BE2C (cell line): Measurements from ENCODE around the gene C1QTNF4.
"Not testable (repeated sequence)": the region's sequence is repeated elsewhere in the genome, so short reads cannot be mapped to it uniquely, and the experiment has no call there.

Experiments
- DNase-seq: peaks from one replicate; pipeline ENCODE4 v3.0.0-alpha.2; 2020
- H3K27me3 ChIP-seq: fragments of 250-450 bp; sonication (Bioruptor Pico); 2 replicates; pipeline ENCODE4 v1.5.1; 2020; ENCODE audit warnings: mild to moderate bottlenecking
- H3K36me3 ChIP-seq: fragments of 250-450 bp; sonication (Bioruptor Pico); 2 replicates; pipeline ENCODE4 v1.5.1; 2020; ENCODE audit warnings: mild to moderate bottlenecking
- H3K4me1 ChIP-seq: fragments of 250-450 bp; sonication (Bioruptor Pico); 2 replicates; pipeline ENCODE4 v1.5.1; 2020
- H3K4me3 ChIP-seq: 2 replicates; pipeline ENCODE4 v1.5.1; 2011; ENCODE audit warnings: low read depth, low read length
- H3K9me3 ChIP-seq: fragments of 250-450 bp; sonication (Bioruptor Pico); 2 replicates; pipeline ENCODE4 v1.5.1; 2020
- TF ChIP-seq, protein P1 (sequence below): IDR thresholded peaks from 2 replicates; pipeline ENCODE4 v1.5.1; 2012; ENCODE audit warnings: mild to moderate bottlenecking, low read depth, low read length

The C1QTNF4 gene

DNA sequence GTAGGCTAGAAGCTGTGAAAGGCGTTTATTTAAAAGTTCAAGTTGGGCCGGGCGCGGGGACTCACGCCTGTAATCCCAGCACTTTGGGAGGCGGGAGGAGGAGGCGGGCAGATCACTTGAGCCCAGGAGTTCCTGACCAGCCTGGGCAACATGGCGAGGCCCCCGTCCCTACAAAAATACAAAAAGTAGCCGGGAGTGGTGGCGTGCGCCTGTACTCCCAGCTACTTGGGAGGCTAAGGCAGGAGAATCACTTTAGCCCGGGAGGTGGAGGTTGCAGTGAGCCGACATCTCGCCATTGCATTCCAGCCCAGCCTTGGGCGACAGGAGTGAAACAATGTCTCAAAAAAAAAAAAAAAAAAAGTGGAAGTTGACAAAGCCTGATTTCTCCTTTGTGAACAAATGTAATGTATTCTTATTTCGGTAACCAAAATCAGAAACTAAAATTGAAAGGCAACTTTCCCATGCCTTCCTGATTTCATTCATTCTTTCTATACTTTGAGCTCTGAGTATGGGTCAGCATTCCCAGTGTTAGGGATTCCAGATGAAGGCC, 28.0 kb downstream of the C1QTNF4 start:
- TF ChIP-seq, protein P1, sequence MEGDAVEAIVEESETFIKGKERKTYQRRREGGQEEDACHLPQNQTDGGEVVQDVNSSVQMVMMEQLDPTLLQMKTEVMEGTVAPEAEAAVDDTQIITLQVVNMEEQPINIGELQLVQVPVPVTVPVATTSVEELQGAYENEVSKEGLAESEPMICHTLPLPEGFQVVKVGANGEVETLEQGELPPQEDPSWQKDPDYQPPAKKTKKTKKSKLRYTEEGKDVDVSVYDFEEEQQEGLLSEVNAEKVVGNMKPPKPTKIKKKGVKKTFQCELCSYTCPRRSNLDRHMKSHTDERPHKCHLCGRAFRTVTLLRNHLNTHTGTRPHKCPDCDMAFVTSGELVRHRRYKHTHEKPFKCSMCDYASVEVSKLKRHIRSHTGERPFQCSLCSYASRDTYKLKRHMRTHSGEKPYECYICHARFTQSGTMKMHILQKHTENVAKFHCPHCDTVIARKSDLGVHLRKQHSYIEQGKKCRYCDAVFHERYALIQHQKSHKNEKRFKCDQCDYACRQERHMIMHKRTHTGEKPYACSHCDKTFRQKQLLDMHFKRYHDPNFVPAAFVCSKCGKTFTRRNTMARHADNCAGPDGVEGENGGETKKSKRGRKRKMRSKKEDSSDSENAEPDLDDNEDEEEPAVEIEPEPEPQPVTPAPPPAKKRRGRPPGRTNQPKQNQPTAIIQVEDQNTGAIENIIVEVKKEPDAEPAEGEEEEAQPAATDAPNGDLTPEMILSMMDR: no peak
- DNase-seq: no peak

DNA sequence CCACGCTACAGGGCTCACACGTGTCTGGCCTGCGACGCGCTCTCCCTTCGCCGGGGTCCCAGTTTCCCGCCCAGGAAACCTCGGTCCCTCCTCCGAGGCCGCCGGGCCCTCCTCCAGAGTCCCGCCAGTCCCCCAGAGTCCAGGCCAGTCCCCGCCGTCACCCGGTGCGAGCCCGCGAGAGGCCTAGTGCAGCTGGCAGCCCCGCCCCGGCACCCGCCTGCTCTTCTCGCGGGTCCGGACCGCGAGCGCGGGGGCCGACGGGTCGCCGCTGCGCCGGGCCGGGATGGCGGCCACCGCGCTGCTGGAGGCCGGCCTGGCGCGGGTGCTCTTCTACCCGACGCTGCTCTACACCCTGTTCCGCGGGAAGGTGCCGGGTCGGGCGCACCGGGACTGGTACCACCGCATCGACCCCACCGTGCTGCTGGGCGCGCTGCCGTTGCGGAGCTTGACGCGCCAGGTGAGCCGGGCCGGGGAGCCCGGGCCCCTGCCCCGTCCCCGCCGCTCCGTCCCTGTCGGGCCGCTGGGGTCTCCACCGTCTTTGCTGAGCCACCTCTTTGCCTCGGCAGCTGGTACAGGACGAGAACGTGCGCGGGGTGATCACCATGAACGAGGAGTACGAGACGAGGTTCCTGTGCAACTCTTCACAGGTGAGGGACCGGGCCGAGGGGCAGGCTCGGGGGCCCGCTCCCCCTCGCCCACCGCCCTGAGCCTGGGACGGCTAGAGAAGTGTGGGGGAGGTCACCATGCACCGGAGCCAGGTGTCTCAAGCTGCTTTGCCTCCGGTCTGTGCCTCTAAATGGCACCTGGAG, 28.7 kb downstream of the C1QTNF4 start, which contains the start of gene PTPMT1:
Gene PTPMT1, plus strand, starts transcription at position 260 of the 809 bp plus-strand sequence. Its CDS starts 24 bp downstream, at position 284.
- Histone ChIP-seq H3K4me3 (peak within 1 kb of the TSS; percentile 73), H3K9me3 (no peaks in the 10 kb centered on the region), H3K36me3 (no peaks in the 10 kb centered on the region), H3K4me1 (no peaks in the 10 kb centered on the region), H3K27me3 (no peaks in the 10 kb centered on the region)
- TF ChIP-seq, protein P1: no peak
- DNase-seq: peak; percentile 71

More for the DNA sequence above, 28.0 kb downstream of the C1QTNF4 start:
- Histone ChIP-seq H3K9me3 (no peaks in the 10 kb centered on the region), H3K4me1 (no peaks in the 10 kb centered on the region), H3K36me3 (no peaks in the 10 kb centered on the region), H3K27me3 (no peaks in the 10 kb centered on the region), H3K4me3 (peak overlapping the region; percentile 73)

DNA sequence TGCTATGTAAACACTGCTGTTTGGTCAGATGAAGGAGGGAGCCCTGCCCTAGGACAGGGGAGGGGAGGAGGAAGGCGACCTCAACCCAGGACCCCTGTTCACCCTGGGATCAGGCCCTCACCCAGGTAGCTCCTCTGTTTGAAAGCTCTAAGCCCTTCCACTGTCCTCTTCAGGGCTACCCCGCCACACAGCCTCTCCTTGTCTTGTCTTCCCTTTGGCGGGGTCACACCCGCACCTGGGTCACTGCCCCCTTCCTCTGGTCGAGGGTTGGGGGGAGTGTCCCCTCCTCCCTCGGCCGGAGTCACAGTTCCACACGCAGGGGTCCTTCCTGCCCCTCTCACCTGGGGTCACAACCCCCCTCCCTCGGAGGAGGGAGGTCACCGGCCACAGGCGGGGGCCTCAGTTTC, 29.3 kb downstream of the C1QTNF4 start:
- TF ChIP-seq, protein P1: no peak
- Histone ChIP-seq H3K4me1 (no peaks in the 10 kb centered on the region), H3K36me3 (no peaks in the 10 kb centered on the region), H3K27me3 (no peaks in the 10 kb centered on the region), H3K4me3 (peak overlapping the region; percentile 73), H3K9me3 (no peaks in the 10 kb centered on the region)
- DNase-seq: no peak

DNA sequence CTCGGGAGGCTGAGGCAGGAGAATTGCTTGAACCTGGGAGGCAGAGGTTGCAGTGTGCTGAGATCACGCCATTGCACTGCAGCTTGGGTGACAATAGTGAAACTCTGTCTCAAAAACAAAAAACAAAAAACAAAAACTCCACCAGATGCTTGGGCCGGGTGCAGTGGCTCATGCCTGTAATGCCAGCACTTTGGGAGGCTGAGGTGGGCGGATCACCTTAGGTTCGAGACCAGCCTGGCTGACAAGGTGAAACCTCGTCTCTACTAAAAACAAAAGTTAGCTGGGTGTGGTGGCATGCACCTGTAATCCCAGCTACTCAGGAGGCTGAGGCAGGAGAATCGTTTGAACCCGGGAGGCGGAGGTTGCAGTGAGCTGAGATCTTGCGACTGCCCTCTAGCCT, 29.8 kb downstream of the C1QTNF4 start:
- H3K9me3 ChIP-seq, H3K27me3 ChIP-seq, DNase-seq, H3K36me3 ChIP-seq, H3K4me1 ChIP-seq, H3K4me3 ChIP-seq: not testable (repeated sequence)

DNA sequence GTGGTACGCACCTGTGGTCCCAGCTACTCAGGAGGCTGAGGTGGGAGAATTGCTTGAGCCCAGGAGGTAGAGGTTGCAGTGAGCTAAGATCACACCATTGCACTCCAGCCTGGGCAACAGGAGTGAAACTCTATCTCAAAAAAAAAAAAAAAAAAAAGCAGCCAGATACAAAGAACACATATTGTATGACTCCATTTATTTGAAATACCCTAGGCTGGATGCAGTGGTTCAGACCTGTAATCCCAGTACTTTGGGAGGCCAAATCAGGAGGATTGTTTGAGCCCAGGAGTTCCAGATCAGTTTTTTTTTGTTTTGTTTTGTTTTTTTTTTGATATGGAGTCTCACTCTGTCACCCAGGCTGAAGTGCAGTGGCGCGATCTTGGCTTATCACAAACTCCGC, 31.8 kb downstream of the C1QTNF4 start:
- H3K4me3 ChIP-seq, H3K27me3 ChIP-seq, H3K4me1 ChIP-seq, DNase-seq, H3K9me3 ChIP-seq, H3K36me3 ChIP-seq: not testable (repeated sequence)

DNA sequence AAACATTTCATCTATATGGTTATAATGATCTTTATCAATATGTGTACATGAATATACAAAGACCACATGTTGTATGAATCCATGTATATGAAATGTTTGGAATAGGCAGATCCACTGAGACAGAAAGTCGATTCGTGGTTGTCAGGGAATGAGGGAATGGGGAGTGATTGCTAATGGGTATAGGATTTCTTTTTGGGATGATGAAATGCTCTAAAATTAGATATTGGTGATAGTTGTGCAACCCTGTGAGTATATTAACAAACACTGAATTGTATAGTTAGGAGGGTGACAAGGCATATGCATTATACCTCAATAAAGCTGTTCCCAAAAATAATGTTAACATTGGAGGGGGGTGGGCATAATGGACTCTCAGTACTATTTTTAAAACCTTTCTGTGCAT, 33.8 kb downstream of the C1QTNF4 start:
- no peaks in the 10 kb centered on the region for H3K36me3 ChIP-seq
- TF ChIP-seq, protein P1: no peak
- no peak overlapping the region for H3K4me3 ChIP-seq
- H3K27me3 ChIP-seq: no peaks in the 10 kb centered on the region
- H3K4me1 ChIP-seq: no peaks in the 10 kb centered on the region
- no peaks in the 10 kb centered on the region for H3K9me3 ChIP-seq
- DNase-seq: no peak

DNA sequence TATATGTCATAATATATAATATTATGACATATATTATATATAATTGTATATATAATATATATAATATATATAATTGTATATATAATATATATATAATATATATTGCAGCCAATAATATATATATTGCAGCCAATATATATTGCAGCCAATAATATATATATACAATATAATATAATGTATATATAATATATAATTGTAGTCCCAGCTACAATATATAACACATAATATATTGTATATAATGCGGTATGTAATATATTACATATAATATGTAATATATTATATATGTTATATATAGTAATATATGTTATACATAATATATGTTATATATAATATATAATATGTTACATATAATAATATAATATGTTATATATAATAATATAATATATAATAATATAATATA, 35.5 kb downstream of the C1QTNF4 start:
- Histone ChIP-seq H3K4me1 (no peaks in the 10 kb centered on the region), H3K4me3 (no peak overlapping the region), H3K36me3 (no peaks in the 10 kb centered on the region), H3K9me3 (no peaks in the 10 kb centered on the region), H3K27me3 (no peaks in the 10 kb centered on the region)
- DNase-seq: no peak
- TF ChIP-seq, protein P1: no peak

DNA sequence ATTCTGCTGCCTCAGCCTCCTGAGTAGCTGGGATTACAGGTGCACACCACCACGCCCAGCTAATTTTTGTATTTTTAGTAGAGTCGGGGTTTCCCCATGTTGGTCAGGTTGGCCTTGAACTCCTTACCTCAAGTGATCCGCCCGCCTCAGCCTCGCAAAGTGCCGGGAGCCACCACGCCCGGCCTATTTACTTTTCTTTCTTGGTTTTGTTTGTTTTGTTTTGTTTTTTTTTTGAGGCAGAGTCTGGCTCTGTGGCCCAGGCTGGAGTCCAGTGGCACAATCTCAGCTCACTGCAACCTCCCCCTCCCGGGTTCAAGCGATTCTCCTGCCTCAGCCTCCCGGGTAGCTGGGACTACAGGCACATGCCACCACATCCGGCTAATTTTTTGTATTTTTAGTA, 37.2 kb downstream of the C1QTNF4 start:
- H3K4me3 ChIP-seq, H3K4me1 ChIP-seq, H3K27me3 ChIP-seq, DNase-seq, H3K36me3 ChIP-seq, H3K9me3 ChIP-seq: not testable (repeated sequence)
